GM21447 (cell line): ENCODE measurements around the gene PDSS2.
"Not testable (repeated sequence)": the region's sequence is repeated elsewhere in the genome, so short reads cannot be mapped to it uniquely, and the experiment has no call there.

ENCODE experiments used
- ATAC-seq: cut with Tn5 transposase; IDR thresholded peaks from one replicate; pipeline ENCODE4 v1.9.1; 2021; ENCODE audit not compliant: unreplicated experiment

PDSS2 gene

GRCh38 chr6:107369493-107369892 is 89.9 kb downstream of the PDSS2 start:
- no peak for ATAC-seq

DNA sequence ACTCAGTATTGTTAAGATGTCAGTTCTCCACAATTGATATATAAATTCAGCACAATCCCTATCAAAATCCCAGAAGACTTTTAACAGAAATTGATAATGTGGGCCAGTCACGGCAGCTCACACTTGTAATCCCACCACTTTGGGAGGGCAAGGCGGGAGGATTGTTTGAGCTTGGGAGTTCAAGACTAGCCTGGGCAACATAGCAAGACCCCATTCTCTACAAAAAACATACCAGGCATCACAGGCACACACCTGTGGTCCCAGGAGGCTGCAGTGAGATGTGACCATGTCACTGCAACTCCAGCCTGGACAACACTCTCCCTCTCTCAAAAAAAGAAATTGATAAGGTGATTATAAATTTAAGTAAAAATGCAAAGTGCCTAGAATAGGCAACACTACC is 90.9 kb downstream of the PDSS2 start:
- ATAC-seq: no peak

DNA sequence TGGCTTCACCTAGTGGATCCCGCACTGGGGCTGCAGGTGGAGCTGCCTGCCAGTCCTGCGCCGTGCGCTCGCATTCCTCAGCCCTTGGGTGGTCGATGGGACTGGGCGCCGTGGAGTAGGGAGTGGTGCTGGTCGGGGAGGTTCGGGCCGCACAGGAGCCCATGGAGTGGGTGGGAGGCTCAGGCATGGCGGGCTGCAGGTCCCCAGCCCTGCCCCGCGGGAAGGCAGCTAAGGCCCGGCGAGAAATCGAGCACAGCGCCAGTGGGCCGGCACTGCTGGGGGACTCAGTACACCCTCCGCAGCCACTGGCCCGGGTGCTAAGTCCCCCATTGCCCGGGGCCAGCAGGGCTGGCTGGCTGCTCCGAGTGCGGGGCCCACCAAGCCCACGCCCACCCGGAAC is 95.2 kb downstream of the PDSS2 start:
- ATAC-seq: not testable (repeated sequence)

DNA sequence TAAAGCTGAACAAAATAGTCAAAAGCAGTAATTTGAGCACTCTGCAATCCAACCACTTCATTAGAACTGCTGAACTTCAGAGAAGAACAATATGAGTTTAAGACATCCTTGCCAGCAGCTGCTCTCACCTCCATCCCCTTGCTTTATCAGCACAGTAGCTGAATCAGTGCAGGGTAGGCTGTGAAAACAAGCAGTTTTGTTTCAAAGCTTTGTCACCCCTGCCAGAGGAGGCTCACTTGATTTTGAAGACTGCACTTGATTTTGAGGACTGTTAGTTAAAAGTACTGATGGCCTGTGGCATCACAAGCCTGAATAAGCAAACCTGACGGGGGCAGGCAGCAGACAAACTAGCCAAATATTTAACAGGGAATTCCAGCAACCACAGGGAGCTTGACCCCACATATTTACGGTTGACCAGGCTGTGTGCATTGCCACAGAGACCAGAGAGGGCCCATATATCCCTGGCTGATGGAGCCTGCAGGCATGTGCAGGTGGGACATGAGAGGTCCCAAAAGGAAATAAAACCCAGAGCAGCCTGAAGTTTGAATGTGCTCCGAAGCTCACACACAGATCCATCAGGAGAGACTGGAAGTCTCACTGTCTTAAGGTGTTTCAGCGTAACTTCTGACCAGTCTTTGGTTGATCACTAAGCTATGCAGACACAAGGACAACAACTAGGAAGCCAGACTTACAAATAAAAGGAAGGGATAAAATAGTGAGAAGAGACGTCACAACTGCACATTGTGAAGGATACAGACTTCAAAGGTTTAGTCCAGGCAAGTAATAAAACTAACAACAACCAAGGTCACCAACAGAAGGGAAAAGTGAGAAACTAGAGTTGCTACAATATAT is 97.4 kb downstream of the PDSS2 start:
- ATAC-seq: no peak

DNA sequence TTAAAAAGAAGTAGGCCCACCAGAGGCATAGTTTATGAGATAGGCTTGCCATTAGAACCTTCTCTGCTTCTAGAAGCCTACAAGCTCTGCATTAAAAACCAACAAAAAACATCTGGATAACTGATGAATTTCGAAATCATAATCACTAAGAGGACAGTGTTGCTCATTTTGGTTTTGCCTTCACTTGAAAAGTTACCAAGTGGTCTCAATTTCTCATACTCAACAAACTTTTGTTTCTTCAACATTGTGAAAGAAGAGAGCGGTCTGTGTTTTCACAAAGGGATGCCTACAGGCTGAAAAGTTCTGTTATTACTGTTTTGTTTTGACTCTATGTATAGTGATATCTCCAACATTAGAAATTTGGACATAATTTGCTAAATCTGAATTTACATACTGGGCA is 98.9 kb downstream of the PDSS2 start:
- no peak for ATAC-seq

- ATAC-seq: no peak
Measured at GRCh38 chr6:107357842-107358241, 101.5 kb downstream of the PDSS2 start.

DNA sequence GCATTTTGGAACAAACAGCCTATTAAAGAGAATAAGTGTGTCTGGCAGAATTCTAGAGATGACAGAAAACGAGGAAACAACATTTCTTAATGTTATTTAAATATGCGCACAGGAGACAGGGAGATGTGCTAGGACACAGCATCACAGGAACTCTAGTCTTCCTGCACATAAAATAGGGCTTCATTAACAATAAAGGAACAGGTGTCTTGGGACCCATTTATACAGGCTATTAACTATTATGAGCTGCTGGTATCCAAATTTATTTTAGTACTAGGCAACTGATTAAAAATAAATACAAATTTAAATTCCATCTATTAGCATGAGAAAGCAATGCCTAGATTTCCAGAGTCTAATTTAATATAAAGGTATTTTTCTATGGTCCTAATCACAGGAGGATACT is 102.3 kb downstream of the PDSS2 start:
- no peak for ATAC-seq

GRCh38 chr6:107355659-107356058 is 103.7 kb downstream of the PDSS2 start:
- ATAC-seq: no peak

GRCh38 chr6:107354451-107354850 is 104.9 kb downstream of the PDSS2 start:
- no peak for ATAC-seq

- no peak for ATAC-seq
Measured at GRCh38 chr6:107353773-107354382, 105.5 kb downstream of the PDSS2 start.

- no peak for ATAC-seq
Measured at GRCh38 chr6:107348224-107348623, 111.1 kb downstream of the PDSS2 start.

DNA sequence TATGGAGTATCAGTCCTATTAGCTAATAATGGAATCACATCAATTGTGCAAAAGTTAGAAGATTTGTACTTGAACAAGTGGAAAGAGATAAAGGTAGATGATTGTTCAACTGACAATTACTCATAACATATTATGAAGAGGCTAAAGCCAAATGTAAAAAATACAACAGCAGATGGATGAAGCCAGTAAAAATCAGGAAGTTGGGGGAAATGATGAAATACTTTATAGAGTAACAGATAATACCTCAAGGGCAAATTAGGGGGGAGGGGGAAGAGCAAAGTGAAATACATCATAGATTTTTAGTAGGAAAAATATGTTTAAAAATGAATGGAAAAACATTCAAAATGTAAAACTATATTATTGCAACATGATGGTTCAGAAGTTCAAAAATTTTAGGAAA is 114.0 kb downstream of the PDSS2 start:
- no peak for ATAC-seq

- ATAC-seq: no peak
Measured at GRCh38 chr6:107344981-107345380, 114.4 kb downstream of the PDSS2 start.

DNA sequence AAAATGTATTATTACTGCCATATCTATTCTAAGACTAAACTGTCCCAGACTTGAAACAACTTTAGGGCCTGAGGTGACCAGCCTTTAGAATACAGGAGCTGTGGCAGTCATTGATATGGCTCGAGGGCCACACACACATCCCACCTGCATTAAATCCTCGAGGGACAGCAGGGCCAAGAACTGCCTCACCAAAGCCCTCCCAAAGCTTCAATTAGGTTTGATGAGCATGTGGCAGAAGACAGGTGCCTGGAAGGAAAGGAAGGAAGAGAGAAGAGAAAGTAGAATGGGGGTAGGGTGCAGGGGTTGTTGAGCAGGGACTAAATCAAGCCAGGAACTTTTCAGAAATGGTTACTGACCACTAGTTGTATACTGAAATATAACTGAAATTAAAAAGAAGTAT is 115.0 kb downstream of the PDSS2 start:
- no peak for ATAC-seq

- no peak for ATAC-seq
Measured at GRCh38 chr6:107342144-107342543, 117.2 kb downstream of the PDSS2 start.

GRCh38 chr6:107340881-107341280 is 118.5 kb downstream of the PDSS2 start:
- no peak for ATAC-seq

DNA sequence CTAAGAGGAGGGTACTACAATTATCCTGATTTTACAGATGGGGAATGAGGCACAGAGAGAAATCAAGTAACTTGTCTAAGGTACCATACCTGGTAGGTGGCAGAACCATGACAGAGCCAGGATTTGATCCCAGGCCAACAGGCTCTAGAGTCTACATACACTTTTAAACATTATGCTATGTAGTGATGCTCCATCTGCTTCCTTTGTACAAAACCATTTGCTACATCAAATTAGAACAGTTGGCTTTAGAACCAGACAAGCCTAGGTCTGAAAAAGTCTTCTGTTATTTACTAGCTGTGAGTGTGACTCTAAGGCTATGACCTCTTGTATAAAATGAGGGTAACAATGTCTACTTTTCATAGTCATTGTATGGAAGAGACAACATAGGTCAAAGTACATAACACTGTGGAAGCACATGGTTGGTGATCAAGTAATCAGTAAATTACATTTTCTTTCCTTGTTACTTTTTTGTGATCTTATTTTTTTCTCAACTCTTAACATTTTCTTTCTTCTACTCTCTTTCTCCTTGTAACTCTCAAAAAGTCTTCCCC is 122.1 kb downstream of the PDSS2 start:
- no peak for ATAC-seq

DNA sequence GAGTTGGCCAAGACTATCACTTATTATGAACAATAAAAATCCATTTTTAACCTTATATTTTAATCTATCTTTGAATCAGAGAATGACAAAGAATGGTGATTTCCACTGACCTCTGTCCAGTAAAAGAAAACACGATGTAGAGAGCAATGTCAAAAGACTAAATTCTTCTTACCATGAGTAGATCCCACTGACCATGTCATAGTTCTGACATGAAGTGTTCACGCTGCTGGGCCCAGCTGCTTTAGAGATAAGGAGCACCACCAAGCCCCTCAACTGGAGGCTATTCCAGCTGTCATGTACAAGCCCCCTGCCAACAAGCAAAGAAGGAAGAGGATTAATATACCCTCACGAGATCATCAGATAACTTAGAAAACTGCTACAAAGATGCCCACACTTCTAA is 125.3 kb downstream of the PDSS2 start:
- ATAC-seq: no peak

DNA sequence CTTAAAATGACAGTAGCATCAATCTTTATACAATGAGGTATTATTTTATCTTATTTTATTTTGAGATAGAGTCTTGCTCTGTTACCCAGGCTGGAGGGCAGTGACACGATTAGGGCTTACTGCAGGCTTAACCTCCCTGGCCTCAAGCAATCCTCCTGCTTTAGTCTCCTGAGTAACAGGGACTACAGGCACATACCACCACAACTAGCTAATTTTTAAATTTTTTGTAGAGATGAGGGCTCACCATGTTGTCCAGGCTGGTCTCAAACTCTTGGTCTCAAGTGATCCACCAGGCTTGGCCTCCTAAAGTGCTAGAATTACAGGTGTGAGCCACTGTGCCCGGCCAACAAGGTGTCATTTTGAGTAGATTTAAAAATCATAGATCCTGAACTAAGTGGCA is 125.9 kb downstream of the PDSS2 start:
- ATAC-seq: no peak

DNA sequence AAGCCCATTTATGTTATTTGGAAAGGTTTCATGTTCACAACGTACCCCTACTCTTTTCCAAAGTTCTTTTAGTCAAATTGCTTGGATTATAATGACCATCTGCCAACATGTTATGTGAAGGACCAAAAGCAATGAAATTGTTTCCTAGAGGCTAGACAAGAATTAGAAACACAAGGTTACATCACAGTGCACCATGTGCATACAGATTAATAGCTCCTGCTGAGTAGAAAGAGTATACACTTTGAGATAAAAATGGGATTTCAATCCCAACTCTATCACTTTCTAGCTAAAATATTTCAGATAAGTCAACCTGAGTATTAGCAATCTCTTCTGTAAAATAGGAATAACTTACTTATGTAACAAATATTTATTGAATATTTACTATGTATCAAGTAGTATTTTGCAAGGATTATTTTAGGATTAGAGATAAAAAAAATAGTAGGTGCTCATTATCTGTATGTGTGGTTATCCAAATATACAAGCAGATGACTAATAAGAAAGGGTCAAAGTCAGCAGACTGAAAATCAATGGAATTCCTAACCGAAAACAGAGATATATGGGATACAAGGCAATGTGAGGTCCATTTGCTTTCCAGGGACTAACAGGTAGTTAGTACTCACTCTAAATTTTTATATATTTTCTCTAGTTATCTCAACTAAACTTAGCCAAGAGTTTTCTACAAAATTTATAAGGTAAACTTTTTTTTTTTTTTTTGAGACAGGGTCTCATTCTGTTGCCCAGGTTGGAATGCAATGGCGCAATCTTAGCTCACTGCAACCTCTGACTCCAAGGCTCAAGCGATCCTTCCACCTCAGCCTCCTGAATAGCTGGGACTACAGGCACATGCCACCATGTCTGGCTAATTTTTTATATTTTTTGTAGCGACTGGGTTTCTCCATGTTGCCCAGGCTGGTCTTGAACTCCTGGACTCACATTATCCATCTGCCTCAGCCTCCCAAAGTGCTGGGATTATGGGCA is 127.7 kb downstream of the PDSS2 start:
- ATAC-seq: no peak

- ATAC-seq: peak; percentile 99
Measured at GRCh38 chr6:107330168-107330567, 129.2 kb downstream of the PDSS2 start.
